Measurements from ENCODE around the gene RASGRP3.
"Not testable (repeated sequence)": the region's sequence is repeated elsewhere in the genome, so short reads cannot be mapped to it uniquely, and the experiment has no call there.

Gene RASGRP3

DNA sequence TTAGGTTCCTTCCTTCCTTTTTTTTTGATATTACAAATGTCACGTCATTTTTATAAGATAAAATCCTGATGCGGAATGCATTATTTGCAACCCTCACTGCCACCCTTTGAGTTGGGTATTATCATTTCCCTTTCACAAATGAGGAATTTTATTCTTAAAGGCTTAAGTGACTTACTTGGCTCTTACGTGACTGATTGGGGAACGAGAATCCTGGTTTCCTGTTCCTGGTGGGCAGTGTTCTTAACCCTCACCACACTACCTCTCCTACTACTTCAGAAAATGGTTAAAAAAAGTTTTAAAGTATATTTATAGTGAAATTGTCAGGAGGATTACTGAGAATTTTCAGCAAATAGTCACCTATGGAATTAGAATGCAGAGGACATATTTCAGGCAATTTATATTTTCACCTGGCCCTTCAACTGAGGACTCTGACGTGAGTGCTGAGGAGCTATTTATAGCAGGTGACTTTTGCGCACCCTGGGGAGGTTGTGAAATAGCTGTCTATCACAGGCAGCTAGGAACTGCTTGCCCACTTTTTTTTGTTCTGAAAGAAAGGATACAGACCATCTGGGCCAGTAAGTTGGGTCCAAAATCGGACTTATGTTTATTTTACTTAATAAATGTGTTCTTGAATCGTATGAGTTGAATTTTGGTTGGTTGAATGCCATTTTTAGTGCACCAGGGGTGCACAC is 18.7 kb upstream of the RASGRP3 start:
- DNase-seq (ENCODE audit: low read depth in 3 of 3): no peak

DNA sequence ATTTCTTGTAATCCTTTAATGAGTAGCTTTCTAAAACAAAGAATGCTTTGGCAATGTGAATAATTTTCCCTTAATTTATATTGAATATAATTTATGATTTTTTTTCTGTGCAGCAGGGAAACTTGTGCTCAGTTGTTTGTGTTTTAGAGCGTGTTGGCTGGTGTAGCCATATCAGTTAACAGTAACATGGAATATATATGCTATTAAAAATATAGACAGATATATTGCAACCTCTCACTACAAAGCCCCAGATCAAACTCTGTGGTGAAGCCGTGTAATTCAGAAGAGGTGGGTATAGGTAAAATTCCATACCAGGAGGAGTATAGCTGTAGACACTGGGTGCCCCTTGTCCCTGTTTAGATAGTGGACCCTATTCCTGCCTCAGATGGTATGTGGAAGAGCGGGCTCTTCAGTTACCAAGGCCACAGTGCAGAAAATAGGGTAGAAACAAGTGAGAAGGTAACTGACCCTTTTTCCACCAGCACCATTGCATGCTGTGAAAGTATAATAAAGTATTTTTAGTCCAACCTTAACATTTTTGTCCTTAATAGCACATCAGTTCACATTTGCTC is 18.1 kb upstream of the RASGRP3 start:
- DNase-seq (ENCODE audit: low read depth in 3 of 3): no peak

DNA sequence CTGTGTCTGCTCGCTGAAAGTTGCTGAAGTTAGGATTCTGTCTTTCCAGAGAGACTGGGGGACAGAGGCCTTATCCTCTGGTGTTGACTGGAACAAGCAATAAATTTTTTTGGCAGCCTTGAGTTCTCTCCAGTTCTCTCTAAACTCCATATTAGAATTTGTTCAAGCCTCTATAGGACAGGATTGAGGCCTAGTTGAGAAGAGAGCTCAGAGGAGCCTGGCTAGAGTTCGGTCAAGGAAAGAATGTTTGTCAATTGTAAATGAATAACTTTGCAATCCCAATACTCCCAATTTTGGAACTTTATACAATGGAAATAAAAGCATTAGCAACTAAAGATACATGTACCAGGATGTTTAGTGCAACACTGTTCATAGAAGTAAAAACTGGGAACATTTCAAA is 16.7 kb upstream of the RASGRP3 start:
- DNase-seq (ENCODE audit: low read depth in 3 of 3): no peak

DNA sequence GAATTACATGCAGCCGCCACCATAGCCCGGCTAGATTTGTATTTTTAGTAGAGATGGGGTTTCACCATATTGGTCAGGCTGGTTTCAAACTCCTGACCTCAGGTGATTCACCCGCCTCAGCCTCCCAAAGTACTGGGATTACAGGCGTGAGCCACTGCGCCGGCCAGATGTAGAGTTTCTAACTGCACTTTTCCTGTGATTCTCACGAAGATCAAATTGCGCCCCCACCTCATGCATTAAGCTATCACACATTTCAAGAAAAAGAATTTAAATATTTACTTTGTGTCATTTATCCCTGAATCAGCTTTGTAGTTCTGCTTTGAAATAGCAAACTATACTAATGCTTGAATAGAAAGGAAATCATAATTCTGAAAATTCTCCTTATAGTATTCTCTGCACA is 13.9 kb upstream of the RASGRP3 start:
- DNase-seq (ENCODE audit: low read depth in 3 of 3): not testable (repeated sequence)

DNA sequence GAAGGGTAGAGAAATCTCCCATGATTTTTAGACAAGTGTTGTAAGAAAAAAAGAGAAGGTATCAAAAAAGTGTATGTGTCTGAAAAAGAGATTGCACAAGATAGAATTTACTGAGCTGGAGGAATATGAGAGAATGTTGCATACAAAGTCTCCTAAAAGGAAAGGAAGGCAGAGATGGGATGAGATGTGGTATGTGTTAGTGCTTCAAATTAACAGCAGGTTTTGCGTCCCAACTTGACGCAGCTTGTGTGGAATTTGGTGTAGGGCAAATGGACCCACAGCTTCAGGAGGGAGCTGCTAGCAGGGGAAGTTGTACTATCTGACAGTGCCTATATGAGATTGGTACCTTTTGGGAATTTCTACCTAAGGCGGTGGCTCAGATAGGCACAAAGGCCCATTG is 9.0 kb upstream of the RASGRP3 start:
- no peak for DNase-seq (ENCODE audit: low read depth in 3 of 3)

DNA sequence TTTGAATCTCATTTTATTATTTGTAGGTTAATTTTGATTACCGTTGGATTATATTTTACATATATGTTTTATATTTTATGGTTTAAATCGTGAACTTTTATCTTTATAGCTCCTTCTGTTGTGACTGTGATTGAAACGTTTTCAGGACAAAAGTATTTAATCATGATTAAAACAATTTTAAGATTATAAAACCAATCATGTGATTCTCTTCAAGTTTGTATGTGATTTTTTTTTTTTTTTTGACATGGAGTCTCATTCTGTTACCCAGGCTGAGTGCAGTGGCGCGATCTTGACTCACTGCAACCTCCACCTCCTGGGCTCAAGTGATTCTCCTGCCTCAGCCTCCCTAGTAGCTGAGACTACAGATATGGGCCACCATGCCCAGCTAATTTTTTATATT is 7.2 kb upstream of the RASGRP3 start:
- no peak for DNase-seq (ENCODE audit: low read depth in 3 of 3)

DNA sequence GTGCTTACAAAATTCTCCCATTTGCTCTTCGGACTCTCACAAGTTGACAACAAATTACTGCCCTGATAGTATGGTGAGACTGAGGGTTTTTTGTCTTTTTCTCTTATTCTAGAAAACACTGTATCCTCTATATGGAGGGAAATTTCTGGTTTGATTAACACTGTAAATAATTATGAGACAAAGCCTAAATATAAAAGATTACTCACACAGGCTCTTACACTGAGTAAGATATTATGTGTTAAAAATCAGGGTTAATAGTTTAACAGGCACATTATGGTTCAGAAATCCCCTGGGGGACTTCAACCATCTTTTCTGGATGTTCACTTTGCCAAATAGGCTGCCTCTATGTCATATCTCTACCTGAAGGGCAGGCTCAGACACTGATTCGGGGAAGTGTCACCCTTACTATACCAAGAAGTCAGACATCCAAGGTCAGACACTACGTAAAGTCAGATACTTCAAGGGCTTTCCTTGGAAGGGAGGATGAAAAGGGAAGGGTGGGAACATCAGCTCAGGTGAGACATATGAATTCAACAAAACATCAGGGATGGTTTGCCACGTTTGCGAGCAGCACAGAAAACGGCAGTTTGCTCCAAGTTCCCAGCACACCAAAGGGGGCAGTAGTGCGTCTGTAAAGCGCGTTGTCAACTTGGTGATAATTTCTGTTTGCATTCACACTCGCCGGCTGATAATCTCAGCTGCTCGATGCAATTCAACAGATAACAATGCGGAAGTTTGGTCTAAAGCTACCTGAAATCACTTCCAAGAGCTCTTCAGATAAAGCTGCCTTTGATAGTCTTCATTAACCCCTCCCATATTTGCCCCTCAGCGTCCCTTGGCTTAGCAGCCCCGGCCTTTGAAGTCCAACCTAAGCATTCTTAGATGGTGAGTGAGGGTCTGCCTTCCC is 972 bp upstream of the RASGRP3 start:
- DNase-seq (ENCODE audit: low read depth in 3 of 3): peak; percentile 51 to 61 (median 59)

DNA sequence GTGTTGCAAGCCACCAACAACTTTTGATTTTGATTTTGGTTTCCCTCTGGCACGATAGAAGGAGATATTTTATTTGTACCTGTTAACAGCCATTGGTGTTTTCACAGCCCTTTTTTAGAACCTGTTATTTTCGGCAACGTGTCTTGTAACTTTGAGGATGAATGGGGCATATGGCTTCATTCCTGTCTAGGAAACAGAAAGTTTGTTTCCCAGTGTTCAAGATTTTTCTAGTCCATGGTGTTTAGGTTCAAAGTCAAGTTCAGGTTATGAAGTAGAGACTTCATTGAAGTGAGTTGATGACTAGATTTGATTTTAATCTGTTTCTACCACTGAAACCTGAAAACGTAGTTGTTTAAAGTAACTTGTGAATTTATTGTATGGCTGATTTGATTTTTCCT is 343 bp downstream of the RASGRP3 start:
- DNase-seq (ENCODE audit: low read depth in 3 of 3): no peak

DNA sequence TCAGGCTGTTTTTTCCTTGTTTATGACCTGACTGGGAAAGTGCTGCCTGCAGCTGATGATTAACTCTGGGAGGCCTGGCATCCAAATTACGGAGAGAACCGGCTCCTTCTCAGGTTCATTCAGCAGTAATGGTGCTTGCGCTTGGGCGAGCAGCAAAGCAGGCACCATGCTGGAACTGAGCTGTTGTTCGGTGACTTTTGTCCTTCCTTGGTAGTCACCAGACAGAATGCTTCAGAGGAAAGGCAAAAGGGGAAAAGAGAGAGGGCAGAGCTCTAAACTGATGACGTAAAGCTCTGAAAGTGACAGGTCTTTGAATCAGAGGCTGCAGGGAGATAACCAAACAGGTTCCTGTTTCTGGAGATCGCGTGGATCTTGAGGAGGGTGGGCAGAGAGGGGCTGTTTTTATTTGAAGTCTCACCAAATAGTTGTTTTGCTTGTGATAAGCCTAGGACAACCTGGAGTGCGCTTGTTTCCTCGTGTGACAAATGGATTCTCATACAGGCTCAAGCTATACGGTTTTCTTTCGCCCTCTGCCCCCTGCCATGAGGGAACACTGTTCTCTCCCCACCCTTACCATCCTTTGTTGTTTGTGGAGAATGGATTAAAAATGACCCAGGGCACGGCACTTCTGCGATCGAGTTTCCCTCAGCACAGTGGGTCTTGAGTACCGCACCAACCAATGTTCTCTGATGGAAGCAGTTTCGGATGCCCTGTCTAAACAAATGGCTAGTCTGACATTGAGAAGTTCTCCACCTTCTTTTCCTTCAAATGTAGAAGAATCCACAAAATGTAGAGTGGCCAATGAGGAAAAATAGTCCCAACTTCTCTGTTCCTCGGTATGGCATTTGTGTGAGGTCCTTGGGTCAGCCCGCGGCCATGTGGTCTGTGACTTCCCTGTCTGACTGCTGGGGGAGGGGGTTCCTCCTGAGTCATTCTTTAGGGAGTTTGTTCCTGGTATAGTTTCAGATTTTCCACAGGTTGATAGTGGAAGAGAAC is 1.3 kb downstream of the RASGRP3 start:
- no peak for DNase-seq (ENCODE audit: low read depth in 3 of 3)

DNA sequence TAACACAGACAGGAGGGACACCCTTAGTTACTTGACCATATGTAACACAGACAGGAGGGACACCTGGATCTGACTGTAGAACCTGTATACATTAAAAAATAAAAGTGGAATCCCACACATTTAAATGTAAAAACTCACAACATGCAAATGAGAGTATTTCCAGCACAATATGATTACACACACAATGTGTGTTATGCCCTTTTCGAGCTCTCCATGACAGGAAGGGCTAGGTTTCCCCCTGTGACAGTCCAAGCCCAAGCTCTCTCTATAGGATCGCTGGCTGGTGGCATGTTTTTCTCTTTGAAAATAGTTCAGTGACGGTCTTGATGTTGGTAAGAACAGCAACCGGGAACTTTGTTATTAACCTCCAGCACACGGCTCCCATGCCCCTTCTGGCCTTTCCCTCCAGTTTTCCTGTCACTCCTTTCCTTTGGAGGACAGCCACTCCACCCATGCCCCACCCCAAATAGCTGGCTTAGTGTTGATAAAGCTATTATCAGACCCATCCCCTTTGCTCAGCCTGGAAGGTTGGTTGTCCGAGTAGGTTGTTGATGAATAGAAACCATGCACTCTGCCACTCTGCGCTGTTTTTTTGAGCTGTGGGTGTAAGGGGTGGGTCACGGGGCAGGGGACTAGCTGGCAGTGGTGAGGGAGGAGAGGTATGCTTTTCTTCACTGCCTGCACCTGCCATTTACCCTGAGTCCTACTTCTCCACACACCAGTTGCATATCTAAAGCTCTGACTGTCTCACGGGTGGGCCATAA is 2.7 kb downstream of the RASGRP3 start:
- DNase-seq (ENCODE audit: low read depth in 3 of 3): no peak

DNA sequence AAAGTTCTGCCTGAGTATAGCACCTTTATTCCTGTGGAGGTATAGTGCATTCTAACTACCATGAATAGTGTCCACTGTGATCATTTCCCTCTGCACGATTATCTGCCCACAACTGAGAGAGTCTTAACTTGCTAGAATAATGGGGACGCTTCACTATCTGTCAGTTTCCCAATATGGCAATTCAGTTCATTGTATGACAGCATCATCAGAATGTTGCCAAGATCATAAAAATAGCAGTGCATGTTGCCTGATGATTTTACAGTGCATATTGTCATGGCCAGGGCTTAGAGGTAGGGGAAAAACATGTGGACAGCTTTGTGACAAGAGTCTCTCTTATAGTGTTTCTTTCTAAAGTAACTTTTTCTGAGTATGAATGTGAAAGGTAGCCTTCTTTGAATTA is 6.1 kb downstream of the RASGRP3 start:
- no peak for DNase-seq (ENCODE audit: low read depth in 3 of 3)

DNA sequence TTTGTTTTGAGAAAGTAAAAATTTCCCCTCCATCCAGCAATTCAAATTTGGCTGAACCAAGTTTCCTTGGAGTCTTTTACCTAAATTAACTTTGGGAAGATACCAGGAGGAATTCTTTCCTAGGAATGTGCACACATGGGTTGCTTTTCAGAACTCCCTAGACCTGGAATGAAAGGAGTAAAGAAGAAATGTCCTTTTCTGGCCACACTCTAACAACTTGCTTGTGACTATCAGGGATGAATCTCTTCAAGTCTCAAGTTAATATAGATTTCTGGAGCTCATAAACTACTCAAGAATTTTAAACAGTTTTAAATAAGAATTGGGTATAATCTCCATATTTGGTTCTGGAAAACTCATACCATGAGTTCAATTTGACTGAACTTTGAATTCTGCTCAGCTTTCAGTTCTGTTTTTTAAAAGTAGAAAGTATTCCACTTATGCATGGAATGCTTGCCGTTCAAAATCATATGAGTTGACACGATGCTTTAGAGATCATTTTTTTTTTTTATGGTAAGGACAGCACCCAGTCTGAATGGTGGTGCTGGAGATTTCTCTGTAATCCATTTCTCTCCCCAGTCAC is 7.7 kb downstream of the RASGRP3 start:
- no peak for DNase-seq (ENCODE audit: low read depth in 3 of 3)

DNA sequence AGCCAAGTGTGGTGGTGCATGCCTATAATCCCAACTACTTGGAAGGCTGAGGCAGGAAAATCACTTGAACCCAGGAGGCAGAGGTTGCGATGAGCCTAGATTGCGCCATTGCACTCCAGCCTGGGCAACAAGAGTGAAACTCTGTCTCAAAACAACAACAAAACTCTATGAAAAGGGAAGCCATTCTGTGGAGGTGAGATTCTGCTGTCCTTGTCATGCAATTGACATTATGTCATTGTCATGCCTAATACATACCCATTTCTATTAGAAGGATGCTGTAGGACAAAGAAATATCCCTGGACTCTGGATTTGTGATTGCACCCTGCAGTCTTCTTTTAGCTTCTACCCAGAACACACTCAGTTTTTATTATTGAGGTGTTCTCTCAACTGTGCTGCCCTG is 8.6 kb downstream of the RASGRP3 start:
- DNase-seq (ENCODE audit: low read depth in 3 of 3): no peak

DNA sequence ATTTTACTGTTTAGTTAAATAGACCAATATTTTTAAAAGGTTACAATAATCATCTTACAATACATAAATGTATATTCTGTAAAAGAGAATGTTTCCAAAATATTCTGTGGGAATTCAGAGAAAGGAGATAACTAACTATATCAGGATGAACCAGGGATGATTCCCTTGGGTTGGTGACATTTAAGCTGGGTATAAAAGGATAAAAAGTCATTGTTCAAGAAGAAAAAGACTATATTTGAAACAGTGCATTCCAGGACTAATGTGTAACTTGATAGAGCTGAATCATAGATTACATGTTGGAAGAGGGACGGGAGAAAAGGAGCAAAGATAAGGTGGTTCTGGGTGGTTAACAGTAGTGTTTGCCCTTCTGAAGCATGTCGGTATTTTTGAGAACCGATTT is 10.1 kb downstream of the RASGRP3 start:
- DNase-seq (ENCODE audit: low read depth in 3 of 3): no peak

DNA sequence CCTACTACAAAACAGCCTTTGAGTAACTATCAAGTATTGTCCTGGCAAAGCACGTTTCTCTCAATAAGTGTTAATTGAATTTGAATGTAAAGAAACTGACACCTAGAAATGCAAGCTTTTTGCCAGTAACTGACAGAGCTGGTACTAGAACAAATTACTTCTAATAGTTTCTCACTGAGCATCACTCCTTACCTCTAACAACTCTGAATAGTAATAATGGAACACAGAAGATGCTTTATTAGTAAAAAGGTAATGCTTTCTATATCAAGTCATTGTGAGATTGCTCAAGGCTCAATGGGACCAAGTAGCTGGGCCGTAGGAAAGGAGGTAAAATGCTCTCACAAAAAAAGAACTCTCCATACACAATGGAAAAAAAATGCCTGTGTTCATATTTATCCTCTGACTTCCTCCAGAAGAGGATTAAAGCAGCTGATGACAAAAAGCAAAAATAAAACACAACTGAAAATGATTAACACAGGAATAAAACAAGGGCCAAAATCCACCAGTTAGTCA is 11.8 kb downstream of the RASGRP3 start:
- no peak for DNase-seq (ENCODE audit: low read depth in 3 of 3)

DNA sequence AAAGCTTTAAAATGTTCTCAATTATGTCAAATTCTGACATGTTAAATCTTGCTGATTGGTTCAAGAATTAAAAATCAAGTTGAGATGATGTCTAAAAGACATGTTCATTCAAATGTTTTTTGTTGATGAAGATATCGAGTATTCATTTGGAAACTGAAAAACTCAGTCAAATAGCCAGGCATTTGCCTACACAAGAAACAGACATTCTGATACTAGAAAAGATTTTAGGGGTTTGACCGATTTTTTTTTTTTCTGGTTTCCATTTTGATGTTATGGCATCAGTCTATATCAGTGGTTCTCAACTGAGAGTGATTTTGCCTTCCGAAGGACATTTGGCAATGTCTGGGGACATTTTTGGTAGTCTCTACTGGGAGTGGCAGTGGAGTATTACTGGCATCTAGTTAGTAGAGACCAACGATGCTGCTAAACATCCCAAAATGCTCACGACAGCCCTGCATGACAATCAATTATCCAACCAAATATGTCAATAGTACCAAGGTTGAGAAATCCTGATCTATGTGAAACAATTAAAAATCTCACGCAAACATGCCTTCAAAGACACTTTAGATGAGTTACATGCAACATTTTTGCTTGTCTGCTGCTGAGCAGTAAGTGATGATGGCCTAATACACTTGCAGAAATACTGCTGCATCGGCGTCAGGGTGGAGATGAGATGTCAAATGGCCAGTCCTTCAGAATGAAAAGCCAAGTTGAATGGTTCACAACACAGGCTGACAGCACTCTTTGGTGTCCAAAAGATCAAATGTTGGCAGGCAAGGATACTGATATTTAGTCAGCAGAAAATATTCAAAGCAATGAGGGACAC is 12.5 kb downstream of the RASGRP3 start:
- DNase-seq (ENCODE audit: low read depth in 3 of 3): no peak

DNA sequence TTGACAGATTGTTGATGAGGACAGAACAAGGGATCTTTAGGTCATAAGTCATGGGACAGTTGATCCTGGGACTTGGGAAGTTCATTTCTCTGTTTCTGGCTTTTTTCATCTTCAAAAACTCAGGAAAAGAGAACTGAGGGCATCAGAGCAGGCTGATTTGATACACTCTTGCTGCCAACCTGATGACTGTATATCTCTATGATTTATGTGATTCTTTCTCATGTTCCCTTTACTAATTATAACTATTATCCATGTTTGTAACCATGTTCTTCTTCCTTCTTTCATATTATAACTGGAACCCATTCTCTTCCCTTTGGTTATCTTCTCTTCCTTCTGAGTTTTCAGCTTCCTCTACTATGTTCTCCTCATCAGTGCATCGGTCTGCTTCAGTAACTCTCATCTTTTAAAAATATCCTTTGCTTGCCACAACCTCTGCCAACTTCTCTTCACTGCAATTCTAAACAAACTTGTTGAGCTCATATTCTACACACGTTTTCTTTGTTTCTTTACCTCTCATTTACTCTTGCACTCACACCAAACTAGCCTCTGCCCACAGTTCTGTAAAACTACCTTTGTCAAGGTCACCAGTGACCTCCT is 13.5 kb downstream of the RASGRP3 start:
- no peak for DNase-seq (ENCODE audit: low read depth in 3 of 3)

DNA sequence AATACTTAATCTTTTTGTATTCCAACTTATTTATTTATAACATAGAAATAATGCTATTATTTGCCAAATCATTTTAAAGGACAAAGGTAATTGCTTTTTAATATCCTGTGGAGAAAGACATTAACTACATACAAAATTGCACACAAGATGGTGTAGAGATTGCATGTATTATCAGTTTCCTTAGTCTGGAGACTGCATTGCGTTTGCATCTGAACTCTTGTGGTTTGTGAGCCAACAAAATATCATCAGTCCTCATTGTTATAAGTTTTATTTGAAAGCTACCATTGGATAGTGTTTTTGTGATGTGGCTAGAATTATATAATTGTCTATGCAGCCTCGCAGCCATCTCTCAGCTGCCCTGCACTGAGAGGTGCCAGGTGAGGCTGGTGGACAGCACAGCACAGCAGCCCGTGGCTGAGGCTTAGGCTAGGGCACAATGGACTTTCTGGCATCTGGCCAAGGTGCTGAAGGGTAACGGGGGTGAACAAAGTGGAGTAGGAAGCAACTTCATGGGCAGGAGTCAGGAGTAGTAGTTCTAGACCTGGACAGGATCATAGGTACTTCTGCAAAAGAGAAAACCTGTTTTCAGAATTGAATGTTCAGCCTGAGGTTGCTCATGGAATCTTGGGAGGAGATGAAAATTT is 15.1 kb downstream of the RASGRP3 start:
- DNase-seq (ENCODE audit: low read depth in 3 of 3): no peak

Measured in stimulated activated CD4-positive, alpha-beta T cell treated with anti-CD3 and anti-CD28 coated beads, TNF-alpha, amount 100 ng/mL, for 48 hours (primary cell).